Endothelial cell of umbilical vein (primary cell): ENCODE results near the gene CDC34. TPM values are rescaled to one million over a fixed set of nuclear protein-coding genes. Genes with fewer than 3 reads are reported as not detected.

Source experiments
- BruUV-seq: library from RNA; stranded (reverse); fragments of 400-500 nt; replicated peaks from 2 replicates; lab custom pipeline; 2021; lab: Mats Ljungman, UMichigan
- CTCF ChIA-PET: fragments of 300-600, 350-600 bp; sonication (Branson Sonifier 250); formaldehyde crosslinking; loops from one replicate; lab custom pipeline; 2021; ENCODE audit warnings: antibody characterized with exemption, inconsistent platforms; lab: Charles Lee
- POLR2A ChIA-PET: fragments of 300-600, 350-600 bp; sonication (Branson Sonifier 250); formaldehyde crosslinking; loops from one replicate; lab custom pipeline; 2021; ENCODE audit warnings: antibody characterized with exemption, inconsistent platforms; lab: Charles Lee
- DNase-seq: peaks from one replicate; pipeline ENCODE4 v3.0.0-alpha.2; 2011; ENCODE audit warnings: low read depth, low spot score
- FAIRE-seq: peaks from 2 replicates; lab custom pipeline; 2011; peaks lifted over from hg19 to GRCh38; lab: Jason Lieb, UNC
- H2AFZ ChIP-seq: 2 replicates; pipeline ENCODE4 v1.6.0; 2012; ENCODE audit warnings: low read depth, low read length, control low read depth, inconsistent platforms
- H3K27ac ChIP-seq: 2 replicates; pipeline ENCODE4 v1.5.1; 2011; ENCODE audit warnings: low read depth, mild to moderate bottlenecking, control low read depth, low read length, moderate library complexity; ENCODE audit not compliant: insufficient read depth
- H3K27me3 ChIP-seq, 2 experiments: 2 replicates each; pipeline versions ENCODE4 v1.6.0 to v1.6.1; 2011; ENCODE audit warnings: low read length in 2 of 2, mixed read lengths in 1 of 2; ENCODE audit not compliant: control insufficient read depth in 2 of 2, insufficient read depth in 2 of 2
- H3K36me3 ChIP-seq, 2 experiments: 2 replicates in 1 of 2; 3 replicates in 1 of 2; pipeline ENCODE4 v1.5.1; 2011; ENCODE audit warnings: low read length in 2 of 2, mild to moderate bottlenecking in 1 of 2, moderate library complexity in 1 of 2; ENCODE audit not compliant: control insufficient read depth in 2 of 2, insufficient read depth in 2 of 2; ENCODE audit errors: extremely low read depth in 1 of 2
- H3K4me1 ChIP-seq: 3 replicates; pipeline ENCODE4 v1.5.1; 2011; ENCODE audit warnings: mild to moderate bottlenecking, low read length; ENCODE audit not compliant: control insufficient read depth, insufficient read depth; ENCODE audit errors: extremely low read depth
- H3K4me2 ChIP-seq: 2 replicates; pipeline ENCODE4 v1.6.1; 2011; ENCODE audit warnings: low read length, control low read depth, mixed read lengths; ENCODE audit not compliant: insufficient read depth
- H3K4me3 ChIP-seq, 3 experiments: fragments of 200-600 bp in 1 of 3; sonication (generic), shearing (Covaris generic) in 1 of 3; replicated peaks in 1 of 3; 2 replicates each; pipeline ENCODE4 v1.5.1; 2011 to 2016; ENCODE audit warnings: control low read depth in 3 of 3, low read length in 3 of 3, mild to moderate bottlenecking in 2 of 3, inconsistent platforms in 1 of 3, low read depth in 1 of 3, moderate library complexity in 1 of 3; ENCODE audit not compliant: insufficient read depth in 1 of 3
- H3K79me2 ChIP-seq: 2 replicates; pipeline ENCODE4 v1.6.0; 2012; ENCODE audit warnings: low read length, inconsistent platforms; ENCODE audit not compliant: control insufficient read depth, insufficient read depth
- H3K9ac ChIP-seq: replicated peaks from 2 replicates; pipeline ENCODE3; 2011; ENCODE audit warnings: low read length, control low read depth; ENCODE audit not compliant: insufficient read depth; ENCODE audit errors: extremely low read depth
- H3K9me1 ChIP-seq: replicated peaks from 3 replicates; pipeline ENCODE4 v1.6.0; 2011; ENCODE audit warnings: mild to moderate bottlenecking, low read length; ENCODE audit not compliant: control insufficient read depth, insufficient read depth; ENCODE audit errors: extremely low read depth
- H3K9me3 ChIP-seq: replicated peaks from 2 replicates; pipeline ENCODE4 v1.5.1; 2012; ENCODE audit warnings: low read length, inconsistent platforms; ENCODE audit not compliant: control insufficient read depth, insufficient read depth
- H4K20me1 ChIP-seq: replicated peaks from 2 replicates; pipeline ENCODE3; 2011; ENCODE audit warnings: mild to moderate bottlenecking, low read length; ENCODE audit not compliant: control insufficient read depth, insufficient read depth; ENCODE audit errors: extremely low read depth
- EZH2 ChIP-seq: IDR thresholded peaks from 2 replicates; pipeline ENCODE4 v1.6.1; 2012; ENCODE audit warnings: borderline replicate concordance, low read depth, mild to moderate bottlenecking, moderate library complexity, low read length, inconsistent platforms; ENCODE audit not compliant: severe bottlenecking
- FOS ChIP-seq: IDR thresholded peaks from 2 replicates; pipeline ENCODE4 v1.6.1; 2011; ENCODE audit warnings: mild to moderate bottlenecking, low read length, moderate library complexity, borderline replicate concordance; ENCODE audit not compliant: insufficient read depth
- GATA2 ChIP-seq: IDR thresholded peaks from 2 replicates; pipeline ENCODE4 v1.7.0; 2011; ENCODE audit warnings: low read depth, mild to moderate bottlenecking, moderate library complexity, mixed read lengths, low read length; ENCODE audit not compliant: insufficient read length, insufficient read depth
- JUN ChIP-seq: IDR thresholded peaks from 2 replicates; pipeline ENCODE4 v1.6.1; 2011; ENCODE audit warnings: borderline replicate concordance, low read depth; ENCODE audit not compliant: insufficient read length, insufficient read depth
- MYC ChIP-seq: IDR thresholded peaks from one replicate; pipeline ENCODE4 v1.6.1; 2011; ENCODE audit warnings: mild to moderate bottlenecking, low read depth, low read length
- POLR2A ChIP-seq: IDR thresholded peaks from 2 replicates; pipeline ENCODE4 v1.6.1; 2012; ENCODE audit warnings: low read depth, mild to moderate bottlenecking, control low read depth, low read length
- POLR2AphosphoS5 ChIP-seq: IDR thresholded peaks from 2 replicates; pipeline ENCODE4 v1.6.1; 2012; ENCODE audit warnings: low read depth, mild to moderate bottlenecking, control low read depth, low read length, moderate library complexity; ENCODE audit not compliant: insufficient read depth
- dilution Hi-C: fragments of 300-500 bp; cut with MboI; formaldehyde crosslinking; loops from one replicate; pipeline ENCODE4 v1.15.0; 2019; ENCODE audit warnings: low sequenced_read_pairs; ENCODE audit not compliant: extremely low pct_ligation_motif_present
- intact Hi-C: fragments of 100-400 bp; cut with micrococcal nuclease; formaldehyde crosslinking; loops from one replicate; pipeline ENCODE4 v1.10.0; 2022
- polyA plus RNA-seq, 4 experiments: library from polyadenylated mRNA; depleted of rRNA in 3 of 4; stranded (reverse) in 3 of 4; unstranded in 1 of 4; fragments of >200 nt; gene quantifications; 2 replicates each; pipeline versions ENCODE4 v1.2.1 to v1.2.3, GENCODE V29; 2011 to 2012; ENCODE audit warnings: missing spikeins in 1 of 4
- total RNA-seq: library from RNA; stranded (reverse); gene quantifications from 2 replicates; pipeline ENCODE4 v1.2.3, GENCODE V29; 2021
- TF ChIP-seq, protein P1 (sequence below): IDR thresholded peaks from 2 replicates; pipeline ENCODE4 v1.6.1; 2011; ENCODE audit not compliant: insufficient read depth, insufficient read length
- TF ChIP-seq, protein P2 (sequence below), 2 donors: IDR thresholded peaks; 1 replicate in 1 of 2; 2 replicates in 1 of 2; pipeline ENCODE4 v1.5.1; 2011; ENCODE audit warnings: low read length in 2 of 2, mild to moderate bottlenecking in 2 of 2, moderate library complexity in 2 of 2, control low read depth in 1 of 2, inconsistent platforms in 1 of 2, low read depth in 1 of 2; ENCODE audit not compliant: insufficient read depth in 1 of 2; ENCODE audit errors: extremely low read depth in 1 of 2

CDC34 gene
- total and polyA plus RNA-seq, 2 donors (not counting 3 experiments of a cell fraction or from before 2014, with no cell fraction given), result 90.4 to 92.9 TPM

DNA sequence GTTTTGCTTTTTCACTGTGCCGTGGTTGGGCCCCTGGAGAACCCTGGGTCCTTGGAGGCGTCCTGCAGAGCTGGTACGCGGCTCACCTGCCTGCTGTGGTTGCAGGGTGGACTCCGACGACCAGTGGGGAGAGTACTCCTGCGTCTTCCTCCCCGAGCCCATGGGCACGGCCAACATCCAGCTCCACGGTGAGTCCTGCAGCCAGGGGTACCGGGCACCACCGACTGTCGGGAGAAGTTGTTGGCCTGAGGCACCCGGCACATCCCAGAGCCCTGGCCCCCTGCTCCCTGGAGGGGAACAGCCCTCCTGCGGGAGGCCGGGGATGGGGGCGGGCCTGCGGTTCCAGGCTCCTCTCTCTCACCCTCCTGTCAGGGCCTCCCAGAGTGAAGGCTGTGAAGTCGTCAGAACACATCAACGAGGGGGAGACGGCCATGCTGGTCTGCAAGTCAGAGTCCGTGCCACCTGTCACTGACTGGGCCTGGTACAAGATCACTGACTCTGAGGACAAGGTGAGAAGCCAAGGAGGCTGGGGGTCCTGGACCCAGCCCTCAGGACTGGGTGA, 48.8 kb downstream of the CDC34 start:
- Histone ChIP-seq H4K20me1 (no peaks in the 10 kb centered on the region), H3K27ac (no peak overlapping the region), H3K27me3 (no peaks in the 10 kb centered on the region), H3K9ac (no peak overlapping the region), H3K4me1 (peaks cover 11% of the 10 kb centered on the region), H3K79me2 (peaks cover 48% of the 10 kb centered on the region), H3K36me3 (peaks cover 5 to 33% of the 10 kb centered on the region in 2 experiments), H3K4me3 (no peak overlapping the region), H3K9me1 (no peaks in the 10 kb centered on the region), H3K4me2 (no peak overlapping the region), H2AFZ (no peak overlapping the region), H3K9me3 (no peaks in the 10 kb centered on the region)
- dilution Hi-C loops, result no loop called here
- FAIRE-seq (no peak), DNase-seq (no peak)
- no TSS peak for BruUV-seq
- intact Hi-C loops, result no loop called here
- ChIA-PET POLR2A (no interaction called here), CTCF (interaction anchor here (1.6 kb wide), 1 partner anchor 154 kb away, joined by 5 read pairs; no protein-coding TSS in a partner anchor)
- no peak for TF ChIP-seq EZH2
- no peak for TF ChIP-seq FOS
- TF ChIP-seq POLR2AphosphoS5, result no peak
- TF ChIP-seq MYC, result no peak
- no peak for TF ChIP-seq JUN
- TF ChIP-seq, protein P1, sequence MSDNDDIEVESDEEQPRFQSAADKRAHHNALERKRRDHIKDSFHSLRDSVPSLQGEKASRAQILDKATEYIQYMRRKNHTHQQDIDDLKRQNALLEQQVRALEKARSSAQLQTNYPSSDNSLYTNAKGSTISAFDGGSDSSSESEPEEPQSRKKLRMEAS, result no peak
- TF ChIP-seq, protein P2, sequence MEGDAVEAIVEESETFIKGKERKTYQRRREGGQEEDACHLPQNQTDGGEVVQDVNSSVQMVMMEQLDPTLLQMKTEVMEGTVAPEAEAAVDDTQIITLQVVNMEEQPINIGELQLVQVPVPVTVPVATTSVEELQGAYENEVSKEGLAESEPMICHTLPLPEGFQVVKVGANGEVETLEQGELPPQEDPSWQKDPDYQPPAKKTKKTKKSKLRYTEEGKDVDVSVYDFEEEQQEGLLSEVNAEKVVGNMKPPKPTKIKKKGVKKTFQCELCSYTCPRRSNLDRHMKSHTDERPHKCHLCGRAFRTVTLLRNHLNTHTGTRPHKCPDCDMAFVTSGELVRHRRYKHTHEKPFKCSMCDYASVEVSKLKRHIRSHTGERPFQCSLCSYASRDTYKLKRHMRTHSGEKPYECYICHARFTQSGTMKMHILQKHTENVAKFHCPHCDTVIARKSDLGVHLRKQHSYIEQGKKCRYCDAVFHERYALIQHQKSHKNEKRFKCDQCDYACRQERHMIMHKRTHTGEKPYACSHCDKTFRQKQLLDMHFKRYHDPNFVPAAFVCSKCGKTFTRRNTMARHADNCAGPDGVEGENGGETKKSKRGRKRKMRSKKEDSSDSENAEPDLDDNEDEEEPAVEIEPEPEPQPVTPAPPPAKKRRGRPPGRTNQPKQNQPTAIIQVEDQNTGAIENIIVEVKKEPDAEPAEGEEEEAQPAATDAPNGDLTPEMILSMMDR (IDR thresholded peaks at IDR 0.05; ENCODE audit: extremely low read depth in 1 of 2, insufficient read depth in 1 of 2, low read depth in 1 of 2, low read length in 2 of 2), result no peak
- no peak for TF ChIP-seq GATA2
- TF ChIP-seq POLR2A, result no peak
